GM12801 (cell line): ENCODE data around the gene CALY.

Experiments used
- CTCF ChIP-seq: IDR thresholded peaks from one replicate; pipeline ENCODE4 v1.5.1; 2011; ENCODE audit warnings: control low read depth; ENCODE audit not compliant: insufficient read length; ENCODE audit errors: extremely low read depth

CALY gene

GRCh38 chr10:133362846-133363245, 26.1 kb upstream of the CALY start:
- TF ChIP-seq CTCF: no peak

- TF ChIP-seq CTCF: no peak
These were observed 25.2 kb upstream of the CALY start for GRCh38 chr10:133361773-133362441.

GRCh38 chr10:133361227-133361626, 24.5 kb upstream of the CALY start:
- no peak for TF ChIP-seq CTCF

GRCh38 chr10:133359972-133360610, 23.4 kb upstream of the CALY start:
- no peak for TF ChIP-seq CTCF

- no peak for TF ChIP-seq CTCF
These were observed 22.9 kb upstream of the CALY start for GRCh38 chr10:133359554-133359971.

GRCh38 chr10:133358925-133359310, 22.2 kb upstream of the CALY start:
- TF ChIP-seq CTCF: no peak

- no peak for TF ChIP-seq CTCF
These were observed 21.6 kb upstream of the CALY start for GRCh38 chr10:133358162-133358924.
